Left lung (tissue), 10 donors: ENCODE results near the gene MAPK8IP1. TPM values are rescaled to one million over a fixed set of nuclear protein-coding genes. Genes with fewer than 3 reads are reported as not detected.

ENCODE experiments used
- ATAC-seq: fragments of 200-7000 bp; cut with Tn5 transposase; one replicate; pipeline ENCODE4 v1.9.1; 2020; ENCODE audit warnings: moderate library complexity
- DNase-seq, 4 donors: peaks; one replicate each; pipeline ENCODE4 v3.0.0-alpha.2; 2013 to 2020
- H3K27ac ChIP-seq, 2 donors: fragments of 200-600 bp; sonication (generic) in 1 of 2; one replicate each; pipeline versions ENCODE4 v1.5.0 to v1.8.0; 2020 to 2021
- H3K27me3 ChIP-seq, 2 donors: fragments of 200-600 bp; sonication (generic) in 1 of 2; one replicate each; pipeline versions ENCODE4 v1.5.0 to v1.8.0; 2020 to 2021
- H3K36me3 ChIP-seq, 2 donors: fragments of 200-600 bp; sonication (generic) in 1 of 2; one replicate each; pipeline versions ENCODE4 v1.5.0 to v1.8.0; 2020 to 2021
- H3K4me1 ChIP-seq, 2 donors: fragments of 200-600 bp; one replicate each; pipeline ENCODE4 v1.8.0; 2021
- H3K4me3 ChIP-seq, 2 donors: fragments of 200-600 bp; sonication (generic) in 1 of 2; one replicate each; pipeline versions ENCODE4 v1.5.0 to v1.8.0; 2020 to 2021; ENCODE audit warnings: mild to moderate bottlenecking in 1 of 2
- H3K9me3 ChIP-seq, 2 donors: fragments of 200-600 bp; sonication (generic) in 1 of 2; one replicate each; pipeline versions ENCODE4 v1.5.0 to v1.8.0; 2020 to 2021
- CTCF ChIP-seq, 2 donors: fragments of 200-600 bp; sonication (generic) in 1 of 2; IDR thresholded peaks; one replicate each; pipeline versions ENCODE4 v1.5.0 to v1.8.0; 2021; ENCODE audit warnings: antibody characterized with exemption in 2 of 2
- intact Hi-C, 2 donors: fragments of 100-400 bp; cut with DNase I; formaldehyde crosslinking; loops; one replicate each; pipeline versions ENCODE4 v1.11.2 to v1.14.2; 2022
- polyA plus RNA-seq, 6 donors: library from polyadenylated mRNA; unstranded; fragments of 120-200 nt; gene quantifications; one replicate each; pipeline ENCODE4 v1.2.1, GENCODE V29; 2013; ENCODE audit not compliant: insufficient read length in 6 of 6
- total RNA-seq, 2 donors: library from RNA; stranded (reverse); fragmentation: NEBNext Ultra II Directional; extraction: Animal tissue kit (Norgen Biotek cat#: 25700); gene quantifications; one replicate each; pipeline ENCODE4 v1.2.1, GENCODE V29; 2021
- donor health status: DM: no; HTN: yes; CAD: no.
- donor health status: DM: no; HTN: no; CAD: no.

The MAPK8IP1 gene
- total and polyA plus RNA-seq, 8 donors, result 4.3 to 10.4 (median 6.9) TPM

- Histone ChIP-seq H3K9me3 (no peaks in the 10 kb centered on the region), H3K27ac (no peak overlapping the region), H3K4me3 (no peak overlapping the region), H3K4me1 (no peaks in the 10 kb centered on the region), H3K36me3 (peaks cover 0 to 92% of the 10 kb centered on the region in 2 donors), H3K27me3 (no peaks in the 10 kb centered on the region)
- ATAC-seq (no peak), DNase-seq (no peak)
- TF ChIP-seq CTCF (IDR thresholded peaks at IDR 0.05), result no peak
- intact Hi-C loops, result no loop called here
Observed at GRCh38 chr11:45877845-45878244, 7.6 kb upstream of the MAPK8IP1 start.

- H3K4me3 ChIP-seq, result no peak overlapping the region
- TF ChIP-seq CTCF (IDR thresholded peaks at IDR 0.05), result no peak
- ATAC-seq, result no peak
- H3K27me3 ChIP-seq, result peaks cover 0 to 4% of the 10 kb centered on the region in 2 donors
- no peak for DNase-seq
- no peaks in the 10 kb centered on the region for H3K9me3 ChIP-seq
- no peak overlapping the region for H3K27ac ChIP-seq
- H3K36me3 ChIP-seq, result peaks cover 0 to 71% of the 10 kb centered on the region in 2 donors
- intact Hi-C loops, result no loop called here
- H3K4me1 ChIP-seq, result no peaks in the 10 kb centered on the region
Observed at GRCh38 chr11:45879803-45880686, 5.4 kb upstream of the MAPK8IP1 start.

GRCh38 chr11:45880772-45881570 is 4.5 kb upstream of the MAPK8IP1 start:
- DNase-seq, result no peak
- peaks cover 0 to 65% of the 10 kb centered on the region in 2 donors for H3K36me3 ChIP-seq
- H3K4me3 ChIP-seq, result no peak overlapping the region
- peaks cover 0 to 11% of the 10 kb centered on the region in 2 donors for H3K27me3 ChIP-seq
- H3K9me3 ChIP-seq, result no peaks in the 10 kb centered on the region
- H3K4me1 ChIP-seq, result peaks cover 0 to 4% of the 10 kb centered on the region in 2 donors
- TF ChIP-seq CTCF (IDR thresholded peaks at IDR 0.05), result no peak
- ATAC-seq, result no peak
- no peak overlapping the region for H3K27ac ChIP-seq
- intact Hi-C loops, result no loop called here

GRCh38 chr11:45881708-45882368 is 3.6 kb upstream of the MAPK8IP1 start:
- ATAC-seq, result no peak
- H3K36me3 ChIP-seq, result peaks cover 0 to 56% of the 10 kb centered on the region in 2 donors
- no peak overlapping the region for H3K4me3 ChIP-seq
- intact Hi-C loops, result no loop called here
- no peaks in the 10 kb centered on the region for H3K9me3 ChIP-seq
- H3K27me3 ChIP-seq, result peaks cover 0 to 20% of the 10 kb centered on the region in 2 donors
- peaks cover 0 to 7% of the 10 kb centered on the region in 2 donors for H3K4me1 ChIP-seq
- no peak overlapping the region for H3K27ac ChIP-seq
- no peak for TF ChIP-seq CTCF (IDR thresholded peaks at IDR 0.05)
- DNase-seq, result no peak
